Measurements from ENCODE around the gene ZNF341. TPM values are rescaled to one million over a fixed set of nuclear protein-coding genes. Genes with fewer than 3 reads are reported as not detected.

ZNF341 gene
- total RNA-seq, 4 donors from 2014 or later, result 1.7 to 4.4 (median 2.9) TPM

GRCh38 chr20:33788351-33789049 is 56.7 kb downstream of the ZNF341 start:
- 97 to 100% methylated on average over 1 to 6 of the region's 12 CpGs for WGBS, 2 donors (ENCODE audit: low coverage in 1 of 2)
- peak overlapping the region in 2 of 4 donors; percentile 74 to 76 for H3K27ac ChIP-seq
- TF ChIP-seq EP300 (IDR thresholded peaks at IDR 0.05) (no peak), POLR2A (IDR thresholded peaks at IDR 0.05) (no peak), CTCF (IDR thresholded peaks at IDR 0.05) (no peak), POLR2AphosphoS5 (IDR thresholded peaks at IDR 0.05) (no peak)
- peaks cover 0 to 26% (median 3%) of the 10 kb centered on the region in 3 donors for H3K4me1 ChIP-seq
- no peak overlapping the region for H3K4me3 ChIP-seq
- no peak for ATAC-seq
- H3K27me3 ChIP-seq, result no peaks in the 10 kb centered on the region
- no peaks in the 10 kb centered on the region for H3K9me3 ChIP-seq
- peaks cover 0 to 46% of the 10 kb centered on the region in 2 donors for H3K36me3 ChIP-seq

GRCh38 chr20:33789109-33789857 is 57.5 kb downstream of the ZNF341 start:
- Histone ChIP-seq H3K36me3 (peaks cover 0 to 41% of the 10 kb centered on the region in 2 donors), H3K27ac (peak overlapping the region in 3 of 4 donors; percentile 74 to 80 (median 76)), H3K27me3 (no peaks in the 10 kb centered on the region), H3K9me3 (no peaks in the 10 kb centered on the region), H3K4me1 (peaks cover 0 to 31% (median 3%) of the 10 kb centered on the region in 3 donors), H3K4me3 (no peak overlapping the region)
- TF ChIP-seq CTCF (IDR thresholded peaks at IDR 0.05), result no peak
- no peak for TF ChIP-seq EP300 (IDR thresholded peaks at IDR 0.05)
- peak; percentile 82 for TF ChIP-seq POLR2AphosphoS5 (IDR thresholded peaks at IDR 0.05)
- TF ChIP-seq POLR2A (IDR thresholded peaks at IDR 0.05), result no peak
- WGBS, 2 donors (ENCODE audit: low coverage in 1 of 2), result 72 to 87% methylated on average over 3 to 6 of the region's 11 CpGs
- ATAC-seq, result peak; percentile 65

DNA sequence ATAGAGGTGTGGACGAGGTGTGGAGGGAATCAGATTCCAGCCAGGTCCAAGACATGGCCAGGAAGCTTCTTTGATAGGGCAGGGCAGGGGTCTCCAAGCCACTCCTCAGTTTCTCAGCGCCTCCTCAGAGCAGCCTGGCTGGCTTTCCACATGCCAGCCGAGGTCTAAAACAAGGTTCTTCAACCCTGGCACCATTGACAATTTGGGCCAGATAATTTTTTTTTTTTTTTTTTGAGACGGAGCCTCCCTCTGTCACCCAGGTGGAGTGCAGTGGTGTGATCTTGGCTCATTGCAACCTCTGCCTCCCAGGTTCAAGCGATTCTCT is 58.0 kb downstream of the ZNF341 start:
- no peak for TF ChIP-seq POLR2AphosphoS5 (IDR thresholded peaks at IDR 0.05)
- no peak for TF ChIP-seq POLR2A (IDR thresholded peaks at IDR 0.05)
- TF ChIP-seq EP300 (IDR thresholded peaks at IDR 0.05), result no peak
- TF ChIP-seq CTCF (IDR thresholded peaks at IDR 0.05), result no peak
- H3K9me3 ChIP-seq, result no peaks in the 10 kb centered on the region
- H3K4me3 ChIP-seq, result no peak overlapping the region
- no peaks in the 10 kb centered on the region for H3K27me3 ChIP-seq
- 47 to 50% methylated on average over 3 to 4 of the region's 5 CpGs for WGBS, 2 donors (ENCODE audit: low coverage in 1 of 2)
- peak overlapping the region in 3 of 4 donors; percentile 27 to 80 (median 76) for H3K27ac ChIP-seq
- no peak for ATAC-seq
- H3K36me3 ChIP-seq, result peaks cover 0 to 41% of the 10 kb centered on the region in 2 donors
- peaks cover 0 to 31% (median 3%) of the 10 kb centered on the region in 3 donors for H3K4me1 ChIP-seq

- ATAC-seq, result no peak
- Histone ChIP-seq H3K4me3 (no peak overlapping the region), H3K4me1 (peaks cover 0 to 31% (median 3%) of the 10 kb centered on the region in 3 donors), H3K9me3 (no peaks in the 10 kb centered on the region), H3K36me3 (peaks cover 0 to 41% of the 10 kb centered on the region in 2 donors), H3K27me3 (no peaks in the 10 kb centered on the region), H3K27ac (peak overlapping the region in 1 of 4 donors; percentile 27)
- no peak for TF ChIP-seq EP300 (IDR thresholded peaks at IDR 0.05)
- no peak for TF ChIP-seq POLR2AphosphoS5 (IDR thresholded peaks at IDR 0.05)
- no peak for TF ChIP-seq CTCF (IDR thresholded peaks at IDR 0.05)
- TF ChIP-seq POLR2A (IDR thresholded peaks at IDR 0.05), result no peak
- WGBS, 2 donors (ENCODE audit: low coverage in 1 of 2), result 79 to 81% methylated on average over 9 of the region's 11 CpGs
Measured at GRCh38 chr20:33790566-33790965, 58.8 kb downstream of the ZNF341 start.
